HG03025 (cell line): ENCODE data around the gene CXXC5.

Experiments used
- ATAC-seq: cut with Tn5 transposase; IDR thresholded peaks from one replicate; pipeline ENCODE4 v1.9.1; 2021; ENCODE audit warnings: mild to moderate bottlenecking, moderate library complexity; ENCODE audit not compliant: unreplicated experiment, low FRiP score

The CXXC5 gene

GRCh38 chr5:139650689-139651042 is 2.5 kb downstream of the CXXC5 start:
- no peak for ATAC-seq

DNA sequence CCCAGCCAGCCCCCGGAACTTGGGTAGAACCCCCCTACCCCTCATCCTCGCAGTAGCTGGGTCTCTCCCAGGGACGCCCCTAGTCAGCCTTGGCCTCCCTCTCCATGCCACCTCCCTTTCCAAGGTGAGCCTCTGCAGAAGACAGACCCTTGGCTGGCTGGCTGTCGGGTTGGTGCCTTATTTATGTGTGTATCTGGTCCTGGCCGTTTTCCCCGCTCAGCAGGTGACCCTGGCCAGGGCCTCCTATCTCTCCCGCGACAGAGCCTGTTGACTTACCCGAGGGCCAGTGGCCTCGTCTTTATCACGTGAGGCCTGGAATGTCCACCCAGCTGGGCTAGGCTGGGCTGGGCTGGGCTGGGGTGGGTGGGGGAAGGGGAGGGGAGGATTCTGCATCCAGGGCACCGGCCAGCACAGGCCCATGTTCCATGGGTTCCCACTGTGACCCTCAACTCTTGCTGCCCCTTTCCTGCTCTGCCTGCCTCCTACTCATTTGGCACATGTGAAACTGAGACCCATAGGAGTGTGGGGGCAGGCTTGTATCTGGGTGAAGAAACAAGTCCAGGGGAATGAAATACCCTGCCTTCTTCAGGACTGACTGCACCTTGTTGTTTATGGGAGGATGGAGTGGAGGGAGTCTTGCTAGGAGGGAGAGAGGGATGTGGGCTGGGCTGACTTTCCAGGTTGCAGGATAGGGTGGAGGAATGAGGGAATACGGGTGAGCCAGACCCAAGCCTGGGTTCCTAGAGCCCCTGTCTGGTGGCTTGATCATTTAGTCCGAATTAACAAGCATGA is 3.1 kb downstream of the CXXC5 start:
- no peak for ATAC-seq

DNA sequence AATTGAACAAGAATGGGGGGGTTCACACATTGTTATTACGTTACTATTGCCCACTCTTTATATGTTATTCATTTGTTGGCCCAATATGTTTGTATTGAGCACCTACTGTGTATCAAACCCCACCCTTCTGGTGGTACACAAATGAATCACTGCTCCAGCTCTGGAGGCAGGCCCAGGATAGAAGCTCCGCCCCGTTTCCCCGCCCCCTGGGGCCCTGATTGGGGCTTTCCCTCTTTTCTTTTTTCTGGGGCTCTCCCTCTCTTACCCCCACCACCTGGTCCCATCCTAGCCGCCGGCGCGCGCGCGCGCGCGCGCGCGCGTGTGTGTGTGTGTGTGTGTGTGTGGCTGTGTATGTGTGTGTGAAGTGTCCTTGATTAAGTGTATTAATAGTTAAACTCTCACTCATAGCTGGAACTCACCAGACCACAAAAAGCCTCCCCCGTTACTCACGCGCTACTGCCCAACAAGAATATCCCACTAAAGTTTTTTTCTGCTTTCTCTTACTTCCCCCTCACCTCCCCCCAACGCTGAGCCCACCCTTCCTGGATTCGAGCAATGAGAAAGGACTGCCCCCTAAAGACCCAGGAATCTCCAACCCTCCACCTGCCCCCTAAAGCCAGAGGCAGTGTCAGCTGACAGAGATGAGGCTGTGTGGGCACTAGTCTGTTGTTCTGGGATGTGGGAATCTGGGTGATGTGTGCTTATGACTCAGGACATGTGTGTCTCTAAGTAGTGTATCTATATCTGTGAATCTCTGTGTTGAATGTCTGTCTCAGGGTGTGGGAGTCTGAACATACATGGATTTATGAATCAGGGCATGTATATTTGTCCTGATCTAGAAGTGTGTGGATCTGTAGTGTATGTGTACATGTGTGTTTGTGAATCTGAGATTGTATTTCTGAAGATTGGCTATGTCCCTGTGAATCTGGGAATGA is 4.0 kb downstream of the CXXC5 start:
- ATAC-seq: no peak

GRCh38 chr5:139652788-139653241 is 4.7 kb downstream of the CXXC5 start:
- no peak for ATAC-seq

DNA sequence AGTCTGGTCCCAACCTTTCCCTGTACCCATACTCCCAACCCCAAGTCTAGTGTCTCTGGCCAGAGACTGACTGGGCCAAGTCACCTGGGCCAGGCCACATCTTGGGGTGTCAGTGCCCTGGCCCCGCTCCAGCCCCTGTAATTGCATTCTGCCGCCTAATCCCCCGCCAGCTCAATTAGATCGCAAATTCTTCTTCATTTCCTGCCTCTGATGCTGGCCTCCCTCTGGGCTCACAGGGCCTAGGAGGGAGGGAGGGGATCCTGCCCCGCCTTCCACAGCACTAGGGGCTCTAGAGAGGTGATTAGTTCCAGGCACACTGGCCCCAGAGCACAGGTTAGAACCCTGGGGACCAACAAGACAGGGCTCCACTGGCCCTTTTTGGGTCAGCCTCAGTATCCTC is 5.5 kb downstream of the CXXC5 start:
- no peak for ATAC-seq

DNA sequence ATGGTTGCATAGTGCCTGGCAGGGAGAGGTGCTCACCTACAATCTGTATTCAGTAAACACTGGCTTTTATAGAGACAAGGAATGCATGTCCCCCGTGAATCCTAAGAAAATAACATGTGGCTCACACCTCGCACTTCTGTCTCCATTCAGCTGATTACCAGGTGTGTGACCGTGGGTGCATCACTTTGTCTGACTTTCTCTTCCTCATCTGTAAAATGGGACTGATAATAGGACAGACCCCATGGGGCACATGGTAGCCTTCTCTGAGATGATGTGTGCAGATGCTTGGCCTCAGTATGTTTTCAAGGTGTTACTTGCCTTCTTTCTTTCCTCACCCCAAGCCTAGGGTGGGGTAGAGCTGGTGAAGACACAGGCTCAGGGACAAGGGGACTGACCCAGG is 6.3 kb downstream of the CXXC5 start:
- ATAC-seq: no peak

DNA sequence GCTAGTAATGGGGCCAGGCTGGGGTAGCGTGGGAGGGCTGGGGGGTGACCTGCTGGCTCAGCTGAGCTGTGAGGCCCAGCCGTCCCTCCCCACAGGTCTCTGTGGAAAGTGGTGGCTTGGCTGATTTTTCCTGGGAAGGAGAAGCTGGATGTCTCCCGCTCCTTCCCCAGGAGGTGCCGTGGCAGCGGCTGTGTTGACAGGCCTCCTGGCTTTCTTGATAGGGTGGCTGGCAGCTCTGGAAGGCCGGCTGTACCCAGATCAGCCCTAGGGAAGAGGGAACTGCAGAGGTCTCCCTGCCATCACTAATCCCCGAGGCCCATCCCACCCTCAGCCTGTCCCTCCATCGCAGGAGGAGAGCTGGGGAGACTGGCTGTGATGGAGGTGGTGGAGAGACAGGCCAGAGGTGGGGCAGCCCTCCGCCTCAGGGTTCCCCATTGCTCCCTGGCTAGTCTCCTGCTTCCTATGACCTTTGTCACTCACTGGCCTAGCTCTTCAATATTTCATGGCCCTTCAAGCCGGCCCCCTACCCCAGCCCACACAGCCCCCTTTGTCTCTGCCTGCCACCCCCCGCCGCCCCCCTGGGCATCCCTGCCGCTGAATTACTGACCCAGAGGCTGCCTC is 6.8 kb downstream of the CXXC5 start:
- no peak for ATAC-seq

GRCh38 chr5:139655727-139656271 is 7.7 kb downstream of the CXXC5 start:
- ATAC-seq: no peak

- ATAC-seq: no peak
Observed at GRCh38 chr5:139657363-139658321, 9.5 kb downstream of the CXXC5 start.

DNA sequence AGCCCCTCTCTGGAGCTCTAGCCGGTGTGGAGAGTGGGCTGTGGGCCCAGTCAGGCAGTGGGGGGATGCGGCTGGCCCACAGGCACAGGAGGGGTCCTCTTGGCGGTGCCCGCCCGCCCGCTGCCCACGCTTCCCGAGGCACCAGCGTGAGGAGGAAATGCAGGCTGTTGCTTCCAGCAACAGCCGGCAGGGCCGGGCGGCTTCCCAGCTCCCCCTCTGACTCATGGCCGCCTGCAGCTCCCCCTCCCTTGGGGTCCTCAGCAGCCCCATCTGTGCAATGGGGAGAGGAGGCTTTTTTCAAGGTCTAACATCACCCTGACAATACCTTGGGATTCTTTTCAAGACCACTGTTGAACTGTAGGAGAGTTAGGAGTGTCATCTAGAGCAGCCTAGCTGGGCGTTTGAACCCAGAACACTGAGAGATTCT is 10.4 kb downstream of the CXXC5 start:
- no peak for ATAC-seq

DNA sequence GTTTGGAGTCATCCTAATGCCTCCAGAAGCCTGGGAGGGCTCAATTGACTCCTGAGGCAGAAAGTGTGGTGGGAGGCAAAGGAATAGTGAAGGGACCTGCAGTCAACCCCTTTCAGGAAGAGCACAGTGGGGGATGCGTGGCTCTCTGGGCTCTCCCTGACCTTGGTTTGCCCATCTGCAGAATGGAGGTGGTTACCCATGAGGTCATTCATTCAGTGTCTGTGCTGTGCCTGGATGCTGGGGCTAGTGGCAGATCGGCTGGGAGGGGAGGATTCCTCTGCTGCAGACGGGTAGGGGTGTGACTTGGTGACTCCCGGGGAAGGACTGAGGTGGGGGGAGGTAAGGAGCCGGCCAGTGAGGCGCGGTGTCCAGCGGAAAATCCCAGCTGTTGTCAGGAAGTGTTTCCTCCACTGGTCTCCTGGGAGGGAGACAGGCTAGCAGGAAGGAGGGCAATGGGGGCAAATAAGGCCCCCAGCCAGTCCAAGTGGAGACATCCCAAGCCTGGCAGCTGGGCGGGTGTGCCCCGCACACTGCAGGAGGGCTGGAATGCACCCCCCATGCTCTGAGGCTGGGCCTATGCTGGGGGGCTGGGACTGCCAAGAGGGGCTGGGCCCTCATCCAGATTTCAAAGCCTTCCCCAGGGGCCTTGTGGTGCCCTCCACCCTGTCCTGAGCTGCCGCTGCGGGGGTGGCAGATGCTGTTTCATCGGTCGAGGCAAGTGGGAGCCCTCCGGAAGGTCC is 10.9 kb downstream of the CXXC5 start:
- no peak for ATAC-seq

- no peak for ATAC-seq
Observed at GRCh38 chr5:139659695-139660101, 11.5 kb downstream of the CXXC5 start.

DNA sequence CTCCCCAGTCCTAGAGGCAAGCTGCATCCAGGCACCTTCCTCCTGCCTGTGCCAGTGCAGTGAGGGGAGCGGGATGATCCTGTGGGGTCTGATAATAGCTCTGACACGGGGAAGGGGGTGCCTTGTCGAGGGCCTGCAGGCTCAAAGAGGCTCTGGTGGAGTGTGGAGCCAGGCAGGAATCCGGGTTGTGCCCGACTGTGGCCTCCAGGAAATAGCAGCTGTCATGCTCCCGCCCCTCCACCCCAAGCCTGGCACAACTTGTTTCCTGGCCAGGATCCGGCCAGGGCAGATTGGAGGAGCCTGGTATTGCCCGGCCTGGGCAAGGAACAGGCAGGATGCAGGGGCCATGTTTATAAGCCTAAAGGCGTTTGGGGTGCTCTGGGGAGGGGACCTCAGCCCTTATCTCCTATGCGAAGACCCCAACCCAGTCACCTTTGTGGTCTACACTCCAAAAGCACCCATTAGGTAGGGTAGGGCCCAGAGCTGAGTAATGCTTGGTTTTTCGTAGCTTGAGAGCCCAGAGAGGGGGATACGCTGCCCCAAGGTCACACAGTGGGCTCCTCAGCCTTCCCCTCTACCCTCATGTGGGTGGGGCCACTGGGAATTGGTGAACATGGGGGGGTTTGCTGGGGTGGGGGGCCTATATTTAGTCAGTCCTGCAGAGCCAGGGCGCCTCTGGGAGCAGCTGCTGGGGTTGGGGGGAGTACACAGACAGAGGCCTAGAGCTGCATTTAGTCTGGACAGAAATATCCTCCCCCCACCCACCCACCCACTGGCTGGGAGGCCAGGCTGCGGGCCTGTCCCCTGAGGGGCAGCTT is 12.2 kb downstream of the CXXC5 start:
- no peak for ATAC-seq

DNA sequence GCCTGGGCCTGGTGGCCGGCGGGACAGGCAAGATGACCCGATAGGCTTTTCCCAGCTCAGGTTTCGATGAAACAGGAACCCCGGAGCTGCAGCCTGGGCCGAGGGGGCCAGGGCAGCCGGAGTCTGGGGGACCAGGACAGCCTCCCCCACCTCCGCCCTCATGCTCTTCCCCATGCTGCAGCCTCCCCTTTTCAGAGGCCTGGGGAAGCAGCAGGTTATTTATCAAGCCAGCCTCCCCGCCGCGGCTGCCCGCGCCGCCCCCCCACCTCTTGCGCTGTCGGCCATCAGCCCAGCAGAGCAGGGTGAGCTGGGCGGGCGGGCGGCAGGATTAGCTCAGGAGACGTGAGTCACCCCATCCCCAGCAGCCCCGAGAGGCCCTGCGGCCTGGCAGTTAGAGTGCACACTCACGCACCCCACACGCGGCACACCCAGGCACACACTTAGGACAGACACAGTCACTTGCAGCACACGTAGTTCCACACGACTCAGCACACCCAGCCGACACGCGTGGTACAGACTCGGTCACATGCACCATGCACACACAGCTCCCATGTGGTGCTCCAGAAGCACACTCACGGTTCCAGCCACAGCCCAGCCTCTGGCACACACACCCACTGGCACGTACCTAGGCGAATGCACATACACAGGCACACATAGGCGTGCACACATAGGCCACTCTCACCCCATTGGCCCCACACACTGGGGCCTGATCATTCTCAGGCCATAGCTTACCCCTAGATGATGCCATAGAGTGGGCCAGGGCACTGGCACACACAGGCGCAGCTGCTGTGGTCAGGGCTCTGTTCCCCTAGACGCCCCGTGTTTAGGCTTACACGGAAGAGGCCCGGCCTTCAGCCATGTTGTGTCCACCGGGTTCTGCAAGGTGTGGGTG is 13.0 kb downstream of the CXXC5 start:
- no peak for ATAC-seq

DNA sequence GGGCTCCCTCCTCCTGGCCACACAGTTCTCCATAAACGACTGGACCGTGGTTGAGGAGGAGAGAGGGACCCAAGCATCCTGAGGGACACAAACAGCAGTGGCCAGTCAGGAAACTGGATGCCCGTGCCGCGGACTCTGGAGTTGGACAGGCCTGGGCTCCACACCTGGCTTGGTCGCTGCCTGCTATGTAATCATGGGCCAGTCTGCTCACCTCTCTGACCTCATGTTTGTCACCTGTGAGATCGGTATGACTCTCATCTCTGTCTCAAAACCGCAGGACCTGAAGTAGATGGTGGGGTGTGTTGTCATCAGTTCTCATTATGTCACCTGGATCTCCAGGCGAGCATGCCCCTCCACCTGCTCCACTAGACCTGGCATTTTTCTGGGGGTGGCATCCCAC is 14.5 kb downstream of the CXXC5 start:
- no peak for ATAC-seq

GRCh38 chr5:139663207-139664085 is 15.3 kb downstream of the CXXC5 start:
- no peak for ATAC-seq
